ENCODE measurements around the gene SFTA2.

DNA sequence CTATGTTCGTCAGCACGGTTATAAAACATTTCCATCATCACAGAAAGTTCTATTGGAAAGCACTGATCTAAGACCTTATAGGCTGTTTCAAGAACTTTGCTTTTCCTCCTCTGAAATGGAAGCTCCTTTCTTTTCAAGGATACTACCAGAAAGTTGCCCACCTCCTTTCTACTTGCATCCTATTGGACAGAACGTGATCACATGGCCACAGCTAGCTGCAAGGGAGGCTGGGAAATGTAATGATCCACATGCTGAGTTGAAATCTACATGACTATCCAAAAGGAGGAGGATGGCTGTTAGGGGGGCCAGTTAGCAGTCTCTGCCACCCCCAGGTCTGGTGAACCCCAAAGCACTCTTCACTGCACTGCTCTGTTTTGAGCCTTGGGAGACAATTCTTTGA, 3.3 kb downstream of the SFTA2 start:
- TF ChIP-seq CTCF (IDR thresholded peaks at IDR 0.05), result no peak
- no peak for TF ChIP-seq EZH2phosphoT487 (IDR thresholded peaks at IDR 0.05)
- no peak for TF ChIP-seq EZH2 (IDR thresholded peaks at IDR 0.05)
